Activated T-helper 9 cell treated with anti-CD3 and anti-CD28 coated beads, Interleukin-2, amount 50 U/mL, for 16 hours (primary cell): ENCODE results near the gene HEATR3.

Experiments used
- DNase-seq: peaks from one replicate; pipeline ENCODE4 v3.0.0-alpha.2; 2020; ENCODE audit warnings: low read depth

Gene HEATR3, protein sequence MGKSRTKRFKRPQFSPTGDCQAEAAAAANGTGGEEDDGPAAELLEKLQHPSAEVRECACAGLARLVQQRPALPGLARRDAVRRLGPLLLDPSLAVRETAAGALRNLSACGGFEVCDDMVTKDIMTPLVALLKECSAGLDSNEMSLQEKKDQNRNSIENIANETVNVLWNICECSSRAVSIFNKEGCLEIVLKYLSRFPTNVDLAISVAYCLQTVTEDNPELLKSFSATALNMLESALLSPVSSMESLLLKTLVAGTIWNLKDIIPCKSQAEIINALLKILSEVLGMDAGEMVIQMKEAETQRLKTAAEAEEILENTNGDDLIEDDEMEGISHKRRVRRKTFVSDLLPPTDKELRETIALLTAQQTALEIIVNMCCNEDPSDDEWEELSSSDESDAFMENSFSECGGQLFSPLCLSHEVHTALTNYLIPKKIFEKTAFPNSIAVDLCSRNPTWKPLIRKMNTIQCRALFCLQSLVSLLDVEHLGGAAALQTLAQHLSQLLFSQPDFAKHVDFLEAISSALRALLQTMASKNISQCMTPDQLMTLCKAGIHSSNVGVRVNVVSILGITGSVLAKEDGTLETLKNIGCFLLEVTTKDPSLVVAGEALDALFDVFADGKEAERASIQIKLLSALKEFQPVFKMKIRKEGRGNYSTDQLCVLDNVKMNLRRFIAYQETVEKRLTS

GRCh38 chr16:50065624-50066481 is at the start of gene HEATR3:
HEATR3 (plus strand) TSS chr16:50065970; CDS start chr16:50066132, 162 bp downstream.
- peak; percentile 89 for DNase-seq

GRCh38 chr16:50017553-50017952 is 48.2 kb upstream of the HEATR3 start:
- no peak for DNase-seq

GRCh38 chr16:50021544-50021943 is 44.2 kb upstream of the HEATR3 start:
- no peak for DNase-seq

DNA sequence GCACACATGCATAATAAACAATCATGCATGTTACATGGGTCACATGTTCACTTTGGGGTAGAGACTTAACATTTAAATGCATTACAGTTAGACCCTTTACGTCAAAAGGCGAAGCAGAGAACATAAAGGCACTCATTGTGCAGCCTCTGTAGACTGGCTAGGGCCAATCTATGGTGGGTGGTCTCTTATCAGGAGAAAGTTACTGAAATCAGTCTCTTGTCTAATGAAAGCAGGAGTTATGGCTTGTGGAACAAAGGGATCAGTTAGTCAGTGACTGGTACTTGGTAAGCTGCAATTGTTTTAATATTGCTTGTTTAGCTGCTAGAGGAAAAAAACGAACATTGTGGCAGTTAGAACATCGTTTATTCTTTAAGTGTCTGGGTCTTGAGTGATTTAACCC is 42.1 kb upstream of the HEATR3 start:
- DNase-seq: no peak

- no peak for DNase-seq
Observed at GRCh38 chr16:50024207-50024606, 41.6 kb upstream of the HEATR3 start.

- DNase-seq: peak; percentile 89
Observed at GRCh38 chr16:50024684-50025536, 40.9 kb upstream of the HEATR3 start, which contains the start of gene CNEP1R1. CNEP1R1 (plus strand) TSS chr16:50025225; CDS start chr16:50025316, 91 bp downstream.

- no peak for DNase-seq
Observed at GRCh38 chr16:50025537-50025931, 40.2 kb upstream of the HEATR3 start.

GRCh38 chr16:50027829-50028228 is 37.9 kb upstream of the HEATR3 start:
- no peak for DNase-seq

GRCh38 chr16:50035468-50035992 is 30.2 kb upstream of the HEATR3 start:
- no peak for DNase-seq

GRCh38 chr16:50036426-50036825 is 29.3 kb upstream of the HEATR3 start:
- DNase-seq: no peak

DNA sequence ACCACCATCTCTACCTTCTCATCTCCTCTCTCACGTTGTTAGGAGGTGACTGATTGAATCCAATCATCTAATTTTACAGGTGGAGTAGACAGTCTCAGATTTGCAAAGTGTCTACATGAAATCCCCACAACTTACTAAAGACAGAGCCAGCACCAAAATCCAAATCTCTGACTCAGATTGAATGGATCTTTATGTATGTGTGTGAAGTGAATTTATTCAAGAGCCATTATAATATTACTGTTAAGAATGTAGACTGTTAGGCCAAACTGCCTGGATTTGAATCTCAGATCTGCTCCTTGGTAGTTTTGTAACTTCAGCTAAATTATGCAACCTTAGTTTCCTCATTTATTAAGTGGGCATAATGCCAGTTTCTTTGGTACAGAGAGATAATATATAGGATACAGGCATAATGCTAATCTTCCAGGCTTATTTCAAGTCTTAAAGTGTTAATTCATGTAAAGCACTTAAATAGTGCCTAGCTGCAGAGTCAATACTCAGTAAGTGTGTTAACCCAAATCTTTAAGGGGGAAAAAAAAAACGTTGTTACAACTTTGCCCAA is 28.0 kb upstream of the HEATR3 start:
- no peak for DNase-seq

DNA sequence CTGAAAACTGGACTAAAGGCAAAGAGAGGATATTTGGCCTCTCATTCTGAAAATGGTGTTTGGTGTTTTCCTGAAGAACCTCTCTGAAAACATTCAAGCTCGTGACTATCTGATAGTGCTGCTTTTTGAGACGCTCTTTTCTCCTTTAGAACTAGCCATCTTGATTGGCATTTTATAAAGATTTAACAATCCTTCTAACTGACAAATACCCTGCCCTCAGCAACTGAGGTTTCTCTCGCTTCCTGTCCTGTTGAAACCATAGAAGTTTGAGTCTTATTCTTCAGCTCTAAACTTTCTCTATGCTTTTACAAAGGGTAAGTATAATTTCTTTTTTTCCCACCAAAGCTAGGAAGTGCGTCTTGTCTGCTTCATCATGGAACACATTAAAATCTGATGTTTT is 27.5 kb upstream of the HEATR3 start:
- no peak for DNase-seq

- DNase-seq: no peak
Observed at GRCh38 chr16:50038756-50039529, 26.8 kb upstream of the HEATR3 start.

- no peak for DNase-seq
Observed at GRCh38 chr16:50040018-50040417, 25.8 kb upstream of the HEATR3 start.

- no peak for DNase-seq
Observed at GRCh38 chr16:50040710-50041109, 25.1 kb upstream of the HEATR3 start.

- no peak for DNase-seq
Observed at GRCh38 chr16:50043358-50043757, 22.4 kb upstream of the HEATR3 start.

DNA sequence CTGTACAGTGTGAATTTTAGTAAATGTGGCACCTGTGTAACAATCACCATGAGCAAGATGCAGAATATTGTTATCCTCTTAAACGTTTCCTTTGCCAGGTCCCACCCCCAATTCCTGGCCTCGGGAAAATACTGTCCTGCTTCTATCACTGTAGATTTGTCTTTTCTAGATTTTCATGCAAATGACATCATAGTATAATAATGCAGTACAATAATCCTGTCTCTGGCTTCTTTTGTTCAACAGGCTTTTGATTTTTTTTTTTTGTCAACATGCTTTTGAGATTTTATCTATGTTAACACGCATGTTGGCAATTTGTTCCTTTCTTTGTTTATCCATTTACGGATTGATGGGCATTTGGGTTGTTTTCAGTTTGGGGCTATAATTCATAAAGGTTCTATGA is 20.4 kb upstream of the HEATR3 start:
- no peak for DNase-seq

- no peak for DNase-seq
Observed at GRCh38 chr16:50046853-50047252, 18.9 kb upstream of the HEATR3 start.

DNA sequence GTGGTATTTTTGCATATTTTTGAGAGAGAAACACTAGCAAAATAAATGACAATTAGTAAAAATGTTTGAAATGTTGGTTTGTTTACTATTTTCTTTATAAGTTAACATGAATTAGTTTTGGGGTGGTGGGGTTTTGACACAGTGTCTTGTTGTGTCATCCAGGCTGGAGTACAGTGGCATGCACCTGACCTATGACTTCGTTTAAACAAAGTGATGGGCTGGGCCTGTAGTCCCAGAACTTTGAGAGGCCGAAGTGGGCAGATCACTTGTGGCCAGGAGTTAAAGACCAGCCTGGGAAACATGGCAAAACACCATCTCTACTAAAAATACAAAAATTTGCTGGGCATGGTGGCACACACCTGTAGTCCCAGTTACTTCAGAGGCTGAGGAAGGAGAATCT is 17.9 kb upstream of the HEATR3 start:
- no peak for DNase-seq

DNA sequence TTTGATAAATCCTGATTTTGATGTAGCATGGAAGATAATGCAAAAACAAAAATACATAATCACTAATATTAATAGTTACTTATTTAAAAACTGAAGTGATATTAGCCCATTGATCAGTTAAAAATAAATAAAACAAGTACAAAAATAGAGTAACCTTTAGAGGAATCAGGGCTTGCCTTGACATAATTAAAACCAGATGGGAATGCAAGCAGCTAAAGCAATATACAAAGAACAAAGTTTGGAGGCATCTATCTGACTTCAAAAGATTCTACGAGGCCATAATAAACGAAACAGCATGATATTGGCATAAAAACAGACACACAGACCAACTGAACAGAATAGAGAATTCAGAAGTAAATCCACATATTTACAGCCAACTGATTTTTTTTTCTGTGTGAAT is 15.0 kb upstream of the HEATR3 start:
- DNase-seq: no peak
